H1 (cell line): ENCODE results near the gene NFKBIE.

Experiments
- EP300 ChIP-seq, 2 experiments: IDR thresholded peaks; 1 replicate in 1 of 2; 2 replicates in 1 of 2; pipeline ENCODE4 v1.6.1; 2011 to 2012; ENCODE audit warnings: low read depth in 2 of 2, low read length in 2 of 2, mild to moderate bottlenecking in 2 of 2, borderline replicate concordance in 1 of 2, inconsistent platforms in 1 of 2, moderate library complexity in 1 of 2
- EZH2 ChIP-seq: fragments of 200-600 bp; sonication (generic); IDR thresholded peaks from 2 replicates; pipeline ENCODE4 v1.7.1; 2012; ENCODE audit warnings: low read depth, mild to moderate bottlenecking, moderate library complexity, low read length, inconsistent platforms; ENCODE audit not compliant: severe bottlenecking
- FOSL1 ChIP-seq: IDR thresholded peaks from 2 replicates; pipeline ENCODE4 v1.6.1; 2011; ENCODE audit warnings: mild to moderate bottlenecking, low read depth, low read length, moderate library complexity; ENCODE audit not compliant: insufficient read depth
- GABPA ChIP-seq: IDR thresholded peaks from 2 replicates; pipeline ENCODE4 v1.6.1; 2011; ENCODE audit warnings: mild to moderate bottlenecking, low read length, moderate library complexity, borderline replicate concordance; ENCODE audit not compliant: insufficient read depth
- HDAC2 ChIP-seq, 2 experiments: fragments of 300-600 bp in 1 of 2; sonication (generic) in 1 of 2; IDR thresholded peaks; 2 replicates each; pipeline ENCODE4 v1.6.1; 2011 to 2012; ENCODE audit warnings: low read depth in 2 of 2, low read length in 2 of 2, mild to moderate bottlenecking in 2 of 2, moderate library complexity in 2 of 2, borderline replicate concordance in 1 of 2, inconsistent platforms in 1 of 2
- JUND ChIP-seq: IDR thresholded peaks from 2 replicates; pipeline ENCODE4 v1.6.1; 2011; ENCODE audit warnings: mild to moderate bottlenecking, improper control_type of control experiment, low read length
- POLR2AphosphoS5 ChIP-seq: IDR thresholded peaks from 2 replicates; pipeline ENCODE4 v1.6.1; 2011; ENCODE audit warnings: low read depth, low read length
- SIN3A ChIP-seq, 2 experiments: IDR thresholded peaks in 1 of 2; conservative IDR thresholded peaks in 1 of 2; 2 replicates each; pipeline ENCODE4 v1.6.1; 2011 to 2012; ENCODE audit warnings: low read length in 2 of 2, improper control_type of control experiment in 1 of 2, low read depth in 1 of 2, mild to moderate bottlenecking in 1 of 2
- SP1 ChIP-seq: IDR thresholded peaks from 2 replicates; pipeline ENCODE4 v1.6.1; 2011; ENCODE audit warnings: low read depth, low read length
- TEAD4 ChIP-seq: IDR thresholded peaks from 2 replicates; pipeline ENCODE4 v1.6.1; 2012; ENCODE audit warnings: low read depth, low read length, inconsistent platforms, mixed read lengths
- TF ChIP-seq, protein P1 (sequence below): IDR thresholded peaks from 2 replicates; pipeline ENCODE4 v1.6.1; 2012; ENCODE audit warnings: low read length, inconsistent platforms
- TF ChIP-seq, protein P2 (sequence below), 3 experiments: IDR thresholded peaks; 1 replicate in 2 of 3; 2 replicates in 1 of 3; pipeline versions ENCODE4 v1.5.1 to v1.6.1; 2011; ENCODE audit warnings: low read length in 3 of 3, mild to moderate bottlenecking in 3 of 3, inconsistent platforms in 2 of 3, low read depth in 1 of 3, moderate library complexity in 1 of 3; ENCODE audit not compliant: insufficient read depth in 1 of 3; ENCODE audit errors: control extremely low read depth in 1 of 3

DNA sequence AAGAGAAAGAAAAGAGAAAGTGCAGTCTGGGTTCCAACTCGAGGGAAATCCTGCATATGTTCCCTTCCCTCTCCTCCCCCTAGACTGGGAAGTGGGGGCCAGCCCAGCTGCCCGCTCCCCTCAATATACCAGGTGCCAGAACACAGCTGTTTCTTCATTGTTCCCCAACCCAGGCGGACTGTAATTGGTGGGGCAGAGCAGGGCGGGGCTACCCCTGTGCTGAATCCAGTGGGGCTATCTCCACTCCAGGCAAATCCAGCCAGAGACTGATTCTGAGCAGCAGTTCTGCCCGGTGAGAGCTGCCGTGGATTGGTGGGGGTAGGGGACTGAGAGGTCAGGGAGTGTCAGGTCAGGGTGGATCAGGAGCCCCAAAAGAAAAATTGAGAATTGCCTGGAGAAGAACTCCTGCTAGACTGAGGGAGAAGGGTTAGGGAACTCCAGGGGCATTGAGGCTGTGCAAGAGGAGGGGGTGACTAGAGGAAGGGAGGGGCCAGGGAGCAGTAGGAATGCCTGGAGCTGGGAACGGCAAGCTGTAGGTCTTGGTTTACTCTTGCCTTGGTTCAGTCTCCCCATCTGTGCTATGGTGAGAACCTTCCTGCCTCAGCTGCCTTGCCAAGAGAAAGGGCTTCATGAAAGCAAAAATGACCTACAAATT lies 48.5 kb downstream of the NFKBIE start, which contains the start of gene MYMX:
- TF ChIP-seq GABPA: no peak
- no peak for TF ChIP-seq EP300 (IDR thresholded peaks at IDR 0.05; ENCODE audit: borderline replicate concordance in 1 of 2, low read depth in 2 of 2, low read length in 2 of 2)
- TF ChIP-seq POLR2AphosphoS5: no peak
- TF ChIP-seq, protein P1, sequence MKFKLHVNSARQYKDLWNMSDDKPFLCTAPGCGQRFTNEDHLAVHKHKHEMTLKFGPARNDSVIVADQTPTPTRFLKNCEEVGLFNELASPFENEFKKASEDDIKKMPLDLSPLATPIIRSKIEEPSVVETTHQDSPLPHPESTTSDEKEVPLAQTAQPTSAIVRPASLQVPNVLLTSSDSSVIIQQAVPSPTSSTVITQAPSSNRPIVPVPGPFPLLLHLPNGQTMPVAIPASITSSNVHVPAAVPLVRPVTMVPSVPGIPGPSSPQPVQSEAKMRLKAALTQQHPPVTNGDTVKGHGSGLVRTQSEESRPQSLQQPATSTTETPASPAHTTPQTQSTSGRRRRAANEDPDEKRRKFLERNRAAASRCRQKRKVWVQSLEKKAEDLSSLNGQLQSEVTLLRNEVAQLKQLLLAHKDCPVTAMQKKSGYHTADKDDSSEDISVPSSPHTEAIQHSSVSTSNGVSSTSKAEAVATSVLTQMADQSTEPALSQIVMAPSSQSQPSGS: no peak
- TF ChIP-seq JUND: no peak
- no peak for TF ChIP-seq HDAC2 (IDR thresholded peaks at IDR 0.05; ENCODE audit: borderline replicate concordance in 1 of 2, low read depth in 2 of 2, low read length in 2 of 2)
- no peak for TF ChIP-seq EZH2
- TF ChIP-seq TEAD4: no peak
- TF ChIP-seq, protein P2, sequence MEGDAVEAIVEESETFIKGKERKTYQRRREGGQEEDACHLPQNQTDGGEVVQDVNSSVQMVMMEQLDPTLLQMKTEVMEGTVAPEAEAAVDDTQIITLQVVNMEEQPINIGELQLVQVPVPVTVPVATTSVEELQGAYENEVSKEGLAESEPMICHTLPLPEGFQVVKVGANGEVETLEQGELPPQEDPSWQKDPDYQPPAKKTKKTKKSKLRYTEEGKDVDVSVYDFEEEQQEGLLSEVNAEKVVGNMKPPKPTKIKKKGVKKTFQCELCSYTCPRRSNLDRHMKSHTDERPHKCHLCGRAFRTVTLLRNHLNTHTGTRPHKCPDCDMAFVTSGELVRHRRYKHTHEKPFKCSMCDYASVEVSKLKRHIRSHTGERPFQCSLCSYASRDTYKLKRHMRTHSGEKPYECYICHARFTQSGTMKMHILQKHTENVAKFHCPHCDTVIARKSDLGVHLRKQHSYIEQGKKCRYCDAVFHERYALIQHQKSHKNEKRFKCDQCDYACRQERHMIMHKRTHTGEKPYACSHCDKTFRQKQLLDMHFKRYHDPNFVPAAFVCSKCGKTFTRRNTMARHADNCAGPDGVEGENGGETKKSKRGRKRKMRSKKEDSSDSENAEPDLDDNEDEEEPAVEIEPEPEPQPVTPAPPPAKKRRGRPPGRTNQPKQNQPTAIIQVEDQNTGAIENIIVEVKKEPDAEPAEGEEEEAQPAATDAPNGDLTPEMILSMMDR (IDR thresholded peaks at IDR 0.05; ENCODE audit: control extremely low read depth in 1 of 3, insufficient read depth in 1 of 3, low read depth in 1 of 3, low read length in 3 of 3): no peak
- TF ChIP-seq SP1: no peak
- TF ChIP-seq FOSL1: no peak
- TF ChIP-seq SIN3A (conservative IDR thresholded peaks at IDR 0.05 in 1 of 2, IDR thresholded peaks at IDR 0.05 in 1 of 2; ENCODE audit: low read depth in 1 of 2, low read length in 2 of 2): no peak
